Astrocyte of the cerebellum (primary cell): Measurements from ENCODE around the gene WSCD1.

Experiments used
- DNase-seq: peaks from one replicate; pipeline ENCODE4 v3.0.0-alpha.2; 2011; ENCODE audit warnings: low read depth
- H3K4me3 ChIP-seq: 2 replicates; pipeline ENCODE4 v1.5.1; 2011; ENCODE audit warnings: mild to moderate bottlenecking, low read depth, low read length, moderate library complexity
- CTCF ChIP-seq: IDR thresholded peaks from 2 replicates; pipeline ENCODE4 v1.5.1; 2012; ENCODE audit warnings: low read length, low read depth, moderate library complexity, mild to moderate bottlenecking; ENCODE audit errors: missing control alignments
- in situ Hi-C: cut with HindIII; loops from 2 replicates; pipeline ENCODE4 v1.10.0; 2017; ENCODE audit warnings: low sequenced_read_pairs

The WSCD1 gene

DNA sequence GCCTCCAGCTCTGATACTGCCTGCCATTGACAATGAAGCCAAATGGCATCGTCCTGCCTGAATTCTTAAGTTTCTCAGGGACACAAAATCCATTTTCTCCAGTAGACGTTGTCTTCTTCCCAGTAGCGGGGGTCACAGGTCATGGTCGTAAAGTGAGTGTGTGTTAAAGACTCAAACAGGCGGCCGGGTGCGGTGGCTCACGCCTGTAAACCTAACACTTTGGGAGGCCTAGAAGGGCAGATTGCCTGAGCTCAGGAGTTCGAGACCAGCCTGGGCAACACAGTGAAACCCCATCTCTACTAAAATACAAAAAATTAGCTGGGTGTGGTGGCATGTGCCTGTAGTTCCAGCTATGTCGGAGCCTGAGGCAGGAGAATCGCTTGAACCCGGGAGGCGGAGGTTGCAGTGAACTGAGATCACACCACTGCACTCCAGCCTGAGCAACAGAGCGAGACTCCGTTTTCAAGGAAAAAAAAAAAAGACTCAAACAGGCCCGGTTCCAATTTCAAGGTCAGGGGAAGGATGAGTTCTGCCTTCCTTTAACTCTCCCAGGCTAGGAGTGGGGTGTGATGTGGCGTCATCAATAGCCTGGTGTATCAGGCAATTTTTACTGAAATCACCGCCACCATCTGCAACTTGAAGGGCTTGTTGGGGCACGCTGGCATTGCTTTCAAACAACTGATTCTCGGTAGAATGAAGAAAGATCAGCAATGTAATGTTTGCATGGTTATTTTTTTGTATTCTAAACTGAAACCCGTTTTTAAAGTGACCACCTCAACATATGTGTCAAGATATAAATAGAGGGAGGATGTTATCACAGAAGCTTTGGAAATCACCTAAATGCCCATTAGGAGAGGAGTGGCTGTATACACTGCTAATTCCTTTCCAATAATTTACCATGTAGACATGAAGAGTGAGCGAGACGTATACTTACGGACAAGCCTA is 91.0 kb downstream of the WSCD1 start:
- in situ Hi-C loops, result no loop called here
- no peak for TF ChIP-seq CTCF
- DNase-seq, result no peak
- H3K4me3 ChIP-seq, result no peak overlapping the region

- in situ Hi-C loops, result no loop called here
- no peak for DNase-seq
- H3K4me3 ChIP-seq, result no peak overlapping the region
- no peak for TF ChIP-seq CTCF
Observed at GRCh38 chr17:6162216-6162615, 92.0 kb downstream of the WSCD1 start.

DNA sequence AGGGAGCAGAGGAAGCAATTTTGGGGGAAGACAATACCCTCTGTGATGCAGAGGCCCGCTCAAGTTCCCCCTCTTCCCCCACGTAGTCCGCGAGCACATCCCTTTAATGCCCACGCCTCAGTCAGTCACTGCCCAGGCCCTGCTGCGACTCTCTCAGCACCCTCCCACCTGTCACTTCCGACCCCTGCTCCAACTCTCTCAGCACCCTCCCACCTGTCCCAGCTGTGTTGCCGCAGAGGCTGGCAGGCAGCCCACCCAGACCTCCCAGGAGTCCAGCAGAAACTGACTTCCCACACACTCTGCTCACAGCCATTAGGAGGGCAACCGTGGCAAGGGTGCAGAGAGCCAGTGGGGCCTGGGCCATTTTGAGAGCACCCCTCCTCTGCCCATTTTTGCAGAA is 92.7 kb downstream of the WSCD1 start:
- in situ Hi-C loops, result no loop called here
- no peak overlapping the region for H3K4me3 ChIP-seq
- no peak for TF ChIP-seq CTCF
- DNase-seq, result no peak

GRCh38 chr17:6163612-6164333 is 93.6 kb downstream of the WSCD1 start:
- in situ Hi-C loops, result no loop called here
- no peak for TF ChIP-seq CTCF
- H3K4me3 ChIP-seq, result no peak overlapping the region
- DNase-seq, result peak; percentile 74

GRCh38 chr17:6164996-6165395 is 94.8 kb downstream of the WSCD1 start:
- in situ Hi-C loops, result no loop called here
- TF ChIP-seq CTCF, result no peak
- H3K4me3 ChIP-seq, result no peak overlapping the region
- DNase-seq, result no peak

DNA sequence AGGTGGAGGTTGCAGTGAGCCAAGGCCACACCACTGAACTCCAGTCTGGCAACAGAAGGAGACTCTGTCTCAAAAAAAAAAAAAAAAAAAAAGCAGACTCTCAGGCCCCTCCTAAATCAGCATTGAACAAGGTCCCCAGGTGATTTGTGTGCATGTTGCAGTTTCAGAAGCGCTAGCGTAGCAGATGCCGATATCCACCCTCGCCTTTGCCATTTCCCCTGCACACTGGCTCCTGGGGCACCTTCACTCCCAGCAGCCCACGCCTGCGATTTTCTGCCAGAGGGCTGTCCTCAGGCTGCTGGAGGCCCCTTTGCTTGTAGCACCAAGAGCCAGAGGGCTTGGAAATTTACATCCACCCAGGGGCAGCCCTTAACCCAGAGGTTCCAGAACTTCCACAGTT is 95.6 kb downstream of the WSCD1 start:
- no peak for DNase-seq
- no peak overlapping the region for H3K4me3 ChIP-seq
- no peak for TF ChIP-seq CTCF
- in situ Hi-C loops, result no loop called here
